Activated naive CD4-positive, alpha-beta T cell treated with anti-CD3 and anti-CD28 coated beads, Interleukin-2, amount 50 U/mL, for 72 hours (primary cell): ENCODE data around the gene QDPR. TPM values are rescaled to one million over a fixed set of nuclear protein-coding genes. Genes with fewer than 3 reads are reported as not detected.

Source experiments
- ATAC-seq, 2 donors: fragments of 150-1000 bp; cut with Tn5 transposase; 2 replicates each; pipeline ENCODE4 v1.10.0; 2021; ENCODE audit warnings: mild to moderate bottlenecking in 2 of 2, moderate library complexity in 2 of 2
- DNase-seq, 2 donors: peaks; one replicate each; pipeline ENCODE4 v3.0.0; 2021 to 2022; ENCODE audit warnings: low spot score in 2 of 2
- H3K27ac Mint-ChIP-seq, 2 donors: one replicate each; pipeline ENCODE4 v1.8.0; 2022; ENCODE audit warnings: mild to moderate bottlenecking in 2 of 2, mixed read lengths in 2 of 2
- H3K36me3 Mint-ChIP-seq, 2 donors: one replicate each; pipeline ENCODE4 v1.8.0; 2022; ENCODE audit warnings: mixed read lengths in 2 of 2
- H3K9me3 Mint-ChIP-seq, 2 donors: one replicate each; pipeline ENCODE4 v1.8.0; 2022; ENCODE audit warnings: mixed read lengths in 2 of 2
- total RNA-seq, 2 donors: library from RNA; stranded (reverse); gene quantifications; one replicate each; pipeline ENCODE4 v1.2.3, GENCODE V29; 2022

QDPR gene
- total RNA-seq, 2 donors from 2014 or later, result 14.8 to 32.2 TPM

GRCh38 chr4:17535906-17536305, 24.0 kb upstream of the QDPR start:
- no peaks in the 10 kb centered on the region for H3K9me3 Mint-ChIP-seq
- DNase-seq (no peak), ATAC-seq (peak in 1 of 2 donors; percentile 55)
- no peak overlapping the region for H3K27ac Mint-ChIP-seq
- no peaks in the 10 kb centered on the region for H3K36me3 Mint-ChIP-seq

- ATAC-seq (no peak), DNase-seq (no peak)
- Mint-ChIP-seq H3K36me3 (no peaks in the 10 kb centered on the region), H3K9me3 (no peaks in the 10 kb centered on the region), H3K27ac (no peak overlapping the region)
Observed at GRCh38 chr4:17535242-17535641, 23.4 kb upstream of the QDPR start.

- DNase-seq, result no peak
- H3K36me3 Mint-ChIP-seq, result no peaks in the 10 kb centered on the region
- H3K9me3 Mint-ChIP-seq, result no peaks in the 10 kb centered on the region
- H3K27ac Mint-ChIP-seq, result no peak overlapping the region
- ATAC-seq, result no peak
Observed at GRCh38 chr4:17534705-17535104, 22.8 kb upstream of the QDPR start.

GRCh38 chr4:17531538-17532285, 19.8 kb upstream of the QDPR start:
- ATAC-seq (no peak), DNase-seq (no peak)

GRCh38 chr4:17528551-17529165, 16.8 kb upstream of the QDPR start:
- Mint-ChIP-seq H3K27ac (no peak overlapping the region), H3K9me3 (no peaks in the 10 kb centered on the region), H3K36me3 (no peaks in the 10 kb centered on the region)
- DNase-seq, result no peak
- ATAC-seq, result no peak

More at GRCh38 chr4:17531538-17532285, 19.8 kb upstream of the QDPR start:
- H3K9me3 Mint-ChIP-seq, result no peaks in the 10 kb centered on the region
- H3K27ac Mint-ChIP-seq, result no peak overlapping the region
- no peaks in the 10 kb centered on the region for H3K36me3 Mint-ChIP-seq

GRCh38 chr4:17526695-17527477, 15.0 kb upstream of the QDPR start:
- Mint-ChIP-seq H3K9me3 (no peaks in the 10 kb centered on the region), H3K27ac (no peak overlapping the region), H3K36me3 (no peaks in the 10 kb centered on the region)
- DNase-seq, result no peak
- no peak for ATAC-seq

- ATAC-seq, result no peak
Observed at GRCh38 chr4:17523662-17524061, 11.8 kb upstream of the QDPR start.

GRCh38 chr4:17521595-17521994, 9.7 kb upstream of the QDPR start:
- no peak overlapping the region for H3K27ac Mint-ChIP-seq
- H3K9me3 Mint-ChIP-seq, result no peaks in the 10 kb centered on the region
- DNase-seq (no peak), ATAC-seq (no peak)
- no peaks in the 10 kb centered on the region for H3K36me3 Mint-ChIP-seq

More at GRCh38 chr4:17523662-17524061, 11.8 kb upstream of the QDPR start:
- no peak overlapping the region for H3K27ac Mint-ChIP-seq
- no peak for DNase-seq
- H3K9me3 Mint-ChIP-seq, result no peaks in the 10 kb centered on the region
- H3K36me3 Mint-ChIP-seq, result no peaks in the 10 kb centered on the region

GRCh38 chr4:17517664-17518063, 5.8 kb upstream of the QDPR start:
- Mint-ChIP-seq H3K36me3 (no peaks in the 10 kb centered on the region), H3K9me3 (no peaks in the 10 kb centered on the region), H3K27ac (no peak overlapping the region)
- ATAC-seq (no peak), DNase-seq (no peak)

GRCh38 chr4:17516980-17517379, 5.1 kb upstream of the QDPR start:
- ATAC-seq (no peak), DNase-seq (no peak)
- H3K27ac Mint-ChIP-seq, result no peak overlapping the region
- no peaks in the 10 kb centered on the region for H3K36me3 Mint-ChIP-seq
- H3K9me3 Mint-ChIP-seq, result no peaks in the 10 kb centered on the region

GRCh38 chr4:17515445-17516407, 3.8 kb upstream of the QDPR start:
- ATAC-seq (no peak), DNase-seq (no peak)
- H3K27ac Mint-ChIP-seq, result no peak overlapping the region
- H3K36me3 Mint-ChIP-seq, result peaks cover 6% of the 10 kb centered on the region in 2 donors
- no peaks in the 10 kb centered on the region for H3K9me3 Mint-ChIP-seq

GRCh38 chr4:17514865-17515264, 3.0 kb upstream of the QDPR start, which contains the start of gene CLRN2:
Gene CLRN2 (plus strand): TSS chr4:17515165. CDS start chr4:17515267, 102 bp downstream.
- Mint-ChIP-seq H3K36me3 (peaks cover 6% of the 10 kb centered on the region in 2 donors), H3K27ac (no peak within 1 kb of the TSS), H3K9me3 (no peaks in the 10 kb centered on the region)
- ATAC-seq (no peak), DNase-seq (no peak)

- ATAC-seq (no peak), DNase-seq (no peak)
- H3K9me3 Mint-ChIP-seq, result no peaks in the 10 kb centered on the region
- H3K27ac Mint-ChIP-seq, result peak overlapping the region; percentile 30 to 87
- H3K36me3 Mint-ChIP-seq, result peaks cover 6% of the 10 kb centered on the region in 2 donors
Observed at GRCh38 chr4:17512973-17513665, 1.2 kb upstream of the QDPR start.

- ATAC-seq (peak; percentile 71 to 77), DNase-seq (peak; percentile 59 to 66)
- Mint-ChIP-seq H3K36me3 (peaks cover 6% of the 10 kb centered on the region in 2 donors), H3K9me3 (no peaks in the 10 kb centered on the region), H3K27ac (peak overlapping the region; percentile 87 to 97)
Observed at GRCh38 chr4:17511509-17511949, 361 bp downstream of the QDPR start.

GRCh38 chr4:17511051-17511450, 839 bp downstream of the QDPR start:
- no peak for DNase-seq
- Mint-ChIP-seq H3K36me3 (peaks cover 6% of the 10 kb centered on the region in 2 donors), H3K27ac (peak overlapping the region; percentile 87 to 97), H3K9me3 (no peaks in the 10 kb centered on the region)
- ATAC-seq, result no peak

GRCh38 chr4:17510582-17510981, 1.3 kb downstream of the QDPR start:
- Mint-ChIP-seq H3K36me3 (peaks cover 6 to 10% of the 10 kb centered on the region in 2 donors), H3K27ac (peak overlapping the region in 1 of 2 donors; percentile 97), H3K9me3 (no peaks in the 10 kb centered on the region)
- no peak for DNase-seq
- no peak for ATAC-seq
